Measurements from ENCODE around the gene ATIC.

DNA sequence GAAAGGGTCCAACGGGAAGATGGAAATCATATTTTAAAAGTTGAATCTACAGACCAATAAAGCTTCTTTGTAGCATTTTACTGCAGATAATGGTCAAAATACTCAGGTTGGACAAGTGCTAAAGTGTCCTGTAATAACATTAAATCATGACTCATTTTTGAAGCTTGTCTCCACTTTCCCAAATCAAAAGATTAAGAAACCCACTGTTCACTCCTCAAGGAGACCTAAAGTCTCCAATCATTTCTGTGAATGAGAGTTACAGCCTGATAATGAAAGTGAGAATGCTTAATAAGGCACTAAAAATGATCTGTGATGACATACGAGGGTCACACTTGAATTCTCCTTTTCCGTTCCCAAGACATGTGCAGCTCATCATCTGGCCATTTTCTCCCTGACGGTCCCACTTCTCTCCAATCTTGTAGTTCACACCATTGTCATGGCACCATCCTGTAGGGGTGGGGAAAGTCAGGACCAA is 53.4 kb downstream of the ATIC start:
- TF ChIP-seq, protein P1, sequence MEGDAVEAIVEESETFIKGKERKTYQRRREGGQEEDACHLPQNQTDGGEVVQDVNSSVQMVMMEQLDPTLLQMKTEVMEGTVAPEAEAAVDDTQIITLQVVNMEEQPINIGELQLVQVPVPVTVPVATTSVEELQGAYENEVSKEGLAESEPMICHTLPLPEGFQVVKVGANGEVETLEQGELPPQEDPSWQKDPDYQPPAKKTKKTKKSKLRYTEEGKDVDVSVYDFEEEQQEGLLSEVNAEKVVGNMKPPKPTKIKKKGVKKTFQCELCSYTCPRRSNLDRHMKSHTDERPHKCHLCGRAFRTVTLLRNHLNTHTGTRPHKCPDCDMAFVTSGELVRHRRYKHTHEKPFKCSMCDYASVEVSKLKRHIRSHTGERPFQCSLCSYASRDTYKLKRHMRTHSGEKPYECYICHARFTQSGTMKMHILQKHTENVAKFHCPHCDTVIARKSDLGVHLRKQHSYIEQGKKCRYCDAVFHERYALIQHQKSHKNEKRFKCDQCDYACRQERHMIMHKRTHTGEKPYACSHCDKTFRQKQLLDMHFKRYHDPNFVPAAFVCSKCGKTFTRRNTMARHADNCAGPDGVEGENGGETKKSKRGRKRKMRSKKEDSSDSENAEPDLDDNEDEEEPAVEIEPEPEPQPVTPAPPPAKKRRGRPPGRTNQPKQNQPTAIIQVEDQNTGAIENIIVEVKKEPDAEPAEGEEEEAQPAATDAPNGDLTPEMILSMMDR (IDR thresholded peaks at IDR 0.05): no peak
- TF ChIP-seq POLR2AphosphoS5 (IDR thresholded peaks at IDR 0.05) (no peak), POLR2A (IDR thresholded peaks at IDR 0.05) (no peak)
